GM12872 (cell line): Measurements from ENCODE around the gene ATP2B2.

Experiments used
- CTCF ChIP-seq: IDR thresholded peaks from 3 replicates; pipeline ENCODE4 v1.5.1; 2011; ENCODE audit warnings: low read depth, mild to moderate bottlenecking, low read length, moderate library complexity; ENCODE audit not compliant: insufficient read depth

The ATP2B2 gene

GRCh38 chr3:10283638-10284037 is 221.7 kb downstream of the ATP2B2 start:
- no peak for TF ChIP-seq CTCF

GRCh38 chr3:10281951-10282350 is 223.4 kb downstream of the ATP2B2 start:
- no peak for TF ChIP-seq CTCF

- TF ChIP-seq CTCF, result no peak
Observed at GRCh38 chr3:10280571-10280970, 224.8 kb downstream of the ATP2B2 start.

GRCh38 chr3:10280177-10280529 is 225.2 kb downstream of the ATP2B2 start:
- no peak for TF ChIP-seq CTCF

- TF ChIP-seq CTCF, result no peak
Observed at GRCh38 chr3:10279384-10280176, 225.8 kb downstream of the ATP2B2 start.

- no peak for TF ChIP-seq CTCF
Observed at GRCh38 chr3:10278501-10278900, 226.9 kb downstream of the ATP2B2 start.

- TF ChIP-seq CTCF, result no peak
Observed at GRCh38 chr3:10277115-10277625, 228.2 kb downstream of the ATP2B2 start.
